CD14-positive monocyte (primary cell): ENCODE results near the gene DGKB. TPM values are rescaled to one million over a fixed set of nuclear protein-coding genes. Genes with fewer than 3 reads are reported as not detected.

ENCODE experiments used
- DNase-seq, 3 donors: peaks; one replicate each; pipeline ENCODE4 v3.0.0-alpha.2; 2011 to 2022
- H2AFZ ChIP-seq: 2 replicates; pipeline ENCODE4 v1.6.0; 2012; ENCODE audit warnings: mild to moderate bottlenecking, low read depth, low read length, inconsistent platforms; ENCODE audit not compliant: insufficient read depth, poor library complexity, severe bottlenecking
- H3K27ac ChIP-seq, 2 donors: 1 replicate in 1 of 2; 2 replicates in 1 of 2; pipeline ENCODE4 v1.5.1; 2012 to 2013; ENCODE audit warnings: low read length in 2 of 2, control low read depth in 1 of 2, inconsistent platforms in 1 of 2, low read depth in 1 of 2, mild to moderate bottlenecking in 1 of 2
- H3K27me3 ChIP-seq, 2 donors: one replicate each; pipeline versions ENCODE4 v1.6.0 to v1.6.1; 2011 to 2013; ENCODE audit warnings: low read length in 2 of 2; ENCODE audit not compliant: control insufficient read depth in 2 of 2, insufficient read depth in 2 of 2
- H3K36me3 ChIP-seq, 2 donors: replicated peaks in 1 of 2; 1 replicate in 1 of 2; 2 replicates in 1 of 2; pipeline versions ENCODE4 v1.5.1 to v1.6.1; 2012 to 2013; ENCODE audit warnings: low read length in 2 of 2, control low read depth in 1 of 2, inconsistent platforms in 1 of 2, mild to moderate bottlenecking in 1 of 2; ENCODE audit not compliant: insufficient read depth in 2 of 2, control insufficient read depth in 1 of 2
- H3K4me1 ChIP-seq, 2 donors: 1 replicate in 1 of 2; 2 replicates in 1 of 2; pipeline versions ENCODE4 v1.5.1 to v1.6.1; 2012 to 2013; ENCODE audit warnings: low read length in 2 of 2, control low read depth in 1 of 2, inconsistent platforms in 1 of 2, mild to moderate bottlenecking in 1 of 2, moderate library complexity in 1 of 2; ENCODE audit not compliant: insufficient read depth in 2 of 2, control insufficient read depth in 1 of 2
- H3K4me2 ChIP-seq: replicated peaks from 2 replicates; pipeline ENCODE3; 2012; ENCODE audit warnings: low read length, moderate library complexity, mild to moderate bottlenecking; ENCODE audit not compliant: poor library complexity, severe bottlenecking; ENCODE audit errors: extremely low read depth
- H3K4me3 ChIP-seq, 3 experiments: fragments of 200-600 bp in 1 of 3; sonication (generic) in 1 of 3; replicated peaks in 1 of 3; 1 replicate in 2 of 3; 2 replicates in 1 of 3; pipeline ENCODE4 v1.5.1; 2011 to 2013; ENCODE audit warnings: low read length in 3 of 3, mild to moderate bottlenecking in 3 of 3, control low read depth in 2 of 3, low read depth in 2 of 3, inconsistent platforms in 1 of 3, moderate library complexity in 1 of 3
- H3K79me2 ChIP-seq: 2 replicates; pipeline ENCODE4 v1.6.0; 2012; ENCODE audit warnings: mild to moderate bottlenecking, control low read depth, inconsistent platforms, low read length, moderate library complexity; ENCODE audit not compliant: insufficient read depth
- H3K9ac ChIP-seq: 2 replicates; pipeline ENCODE4 v1.6.0; 2017; ENCODE audit warnings: low read length, mild to moderate bottlenecking; ENCODE audit not compliant: insufficient read depth, poor library complexity, severe bottlenecking
- H3K9me3 ChIP-seq, 2 donors: replicated peaks in 1 of 2; 1 replicate in 1 of 2; 2 replicates in 1 of 2; pipeline versions ENCODE4 v1.5.1 to v1.6.1; 2012 to 2013; ENCODE audit warnings: low read length in 2 of 2, control low read depth in 1 of 2; ENCODE audit not compliant: control insufficient read depth in 1 of 2, insufficient read depth in 1 of 2
- H4K20me1 ChIP-seq: 2 replicates; pipeline ENCODE4 v1.6.0; 2012; ENCODE audit warnings: mild to moderate bottlenecking, low read length, control low read depth, moderate library complexity; ENCODE audit not compliant: insufficient read depth
- H3K27ac Mint-ChIP-seq, 7 donors: one replicate each; pipeline ENCODE4 v1.8.0; 2020; ENCODE audit warnings: mild to moderate bottlenecking in 7 of 7, mixed read lengths in 7 of 7, moderate library complexity in 6 of 7, inconsistent platforms in 2 of 7
- H3K27me3 Mint-ChIP-seq, 3 donors: one replicate each; pipeline ENCODE4 v1.8.0; 2021 to 2022; ENCODE audit warnings: low read depth in 3 of 3, mild to moderate bottlenecking in 3 of 3, mixed read lengths in 3 of 3, moderate library complexity in 3 of 3, inconsistent platforms in 1 of 3
- H3K36me3 Mint-ChIP-seq, 2 donors: one replicate each; pipeline ENCODE4 v1.8.0; 2020; ENCODE audit warnings: mixed read lengths in 2 of 2, inconsistent platforms in 1 of 2, mild to moderate bottlenecking in 1 of 2
- H3K4me1 Mint-ChIP-seq: one replicate; pipeline ENCODE4 v1.8.0; 2020; ENCODE audit warnings: mild to moderate bottlenecking, mixed read lengths
- H3K4me3 Mint-ChIP-seq, 2 donors: one replicate each; pipeline ENCODE4 v1.8.0; 2020; ENCODE audit warnings: mild to moderate bottlenecking in 2 of 2, mixed read lengths in 2 of 2, moderate library complexity in 1 of 2
- H3K9me3 Mint-ChIP-seq, 7 donors: one replicate each; pipeline ENCODE4 v1.8.0; 2020 to 2022; ENCODE audit warnings: mixed read lengths in 7 of 7, mild to moderate bottlenecking in 6 of 7, moderate library complexity in 6 of 7, inconsistent platforms in 2 of 7
- WGBS: methylation state at CpG from one replicate; pipeline ENCODE4 v1.1.5; 2013; ENCODE audit warnings: missing lambda C conversion rate; ENCODE audit not compliant: insufficient coverage; 5-methylcytosine and 5-hydroxymethylcytosine counted together
- intact Hi-C, 2 donors: fragments of 100-400 bp; cut with micrococcal nuclease; formaldehyde crosslinking; loops; one replicate each; pipeline versions ENCODE4 v1.15.0 to v1.15.1; 2023
- polyA plus RNA-seq, 3 donors: library from polyadenylated mRNA; depleted of rRNA in 1 of 3; unstranded in 2 of 3; stranded (reverse) in 1 of 3; fragments of 300-500 nt in 2 of 3; fragments of >200 nt in 1 of 3; fragmentation: Illumina TruSeq in 2 of 3; gene quantifications; 1 replicate in 2 of 3; 2 replicates in 1 of 3; pipeline ENCODE4 v1.2.3, GENCODE V29; 2012 to 2021
- TF ChIP-seq, protein P1 (sequence below): fragments of 200-600 bp; IDR thresholded peaks from one replicate; pipeline ENCODE4 v1.8.0; 2022; ENCODE audit warnings: antibody characterized with exemption, mild to moderate bottlenecking

The DGKB gene
- polyA plus RNA-seq, 3 donors, result not detected

DNA sequence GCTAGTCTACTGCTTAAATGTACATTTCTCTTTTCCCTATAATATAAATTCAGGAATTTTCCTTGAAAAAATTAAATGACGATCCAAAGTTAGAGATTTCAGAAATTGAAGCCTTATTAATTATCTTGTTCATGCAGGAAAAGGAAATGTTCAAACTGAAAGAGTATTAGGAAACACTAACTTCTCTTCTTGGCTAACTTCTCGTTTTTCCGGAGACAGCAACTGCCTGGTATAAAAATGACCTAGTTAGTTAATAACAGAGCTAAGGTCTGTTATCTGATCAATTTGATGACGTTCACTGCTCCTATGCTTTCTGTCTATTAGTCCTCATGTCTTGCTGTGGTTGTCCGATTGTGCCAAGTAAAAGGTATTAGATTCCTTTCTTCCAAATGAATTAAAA, 212.5 kb downstream of the DGKB start:
- H3K9me3 ChIP-seq, result no peaks in the 10 kb centered on the region
- intact Hi-C loops, result no loop called here
- peak overlapping the region; percentile 27 for H3K9ac ChIP-seq
- H3K4me3 Mint-ChIP-seq, result peak overlapping the region in 1 of 2 donors; percentile 59
- H3K4me1 ChIP-seq, result peaks cover 22 to 25% of the 10 kb centered on the region in 2 donors
- peak overlapping the region in 1 of 2 donors; percentile 57 for H3K27ac ChIP-seq
- peaks cover 0 to 4% (median 0%) of the 10 kb centered on the region in 7 donors for H3K9me3 Mint-ChIP-seq
- peak overlapping the region in 1 of 3 experiments; percentile 41 for H3K4me3 ChIP-seq
- TF ChIP-seq, protein P1, sequence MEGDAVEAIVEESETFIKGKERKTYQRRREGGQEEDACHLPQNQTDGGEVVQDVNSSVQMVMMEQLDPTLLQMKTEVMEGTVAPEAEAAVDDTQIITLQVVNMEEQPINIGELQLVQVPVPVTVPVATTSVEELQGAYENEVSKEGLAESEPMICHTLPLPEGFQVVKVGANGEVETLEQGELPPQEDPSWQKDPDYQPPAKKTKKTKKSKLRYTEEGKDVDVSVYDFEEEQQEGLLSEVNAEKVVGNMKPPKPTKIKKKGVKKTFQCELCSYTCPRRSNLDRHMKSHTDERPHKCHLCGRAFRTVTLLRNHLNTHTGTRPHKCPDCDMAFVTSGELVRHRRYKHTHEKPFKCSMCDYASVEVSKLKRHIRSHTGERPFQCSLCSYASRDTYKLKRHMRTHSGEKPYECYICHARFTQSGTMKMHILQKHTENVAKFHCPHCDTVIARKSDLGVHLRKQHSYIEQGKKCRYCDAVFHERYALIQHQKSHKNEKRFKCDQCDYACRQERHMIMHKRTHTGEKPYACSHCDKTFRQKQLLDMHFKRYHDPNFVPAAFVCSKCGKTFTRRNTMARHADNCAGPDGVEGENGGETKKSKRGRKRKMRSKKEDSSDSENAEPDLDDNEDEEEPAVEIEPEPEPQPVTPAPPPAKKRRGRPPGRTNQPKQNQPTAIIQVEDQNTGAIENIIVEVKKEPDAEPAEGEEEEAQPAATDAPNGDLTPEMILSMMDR, result no peak
- no peaks in the 10 kb centered on the region for H3K27me3 Mint-ChIP-seq
- H3K79me2 ChIP-seq, result no peaks in the 10 kb centered on the region
- H3K36me3 ChIP-seq, result no peaks in the 10 kb centered on the region
- WGBS, result no CpG with 5 or more reads among the region's 5 CpGs
- H3K27me3 ChIP-seq, result no peaks in the 10 kb centered on the region
- no peak overlapping the region for H2AFZ ChIP-seq
- H3K27ac Mint-ChIP-seq, result no peak overlapping the region
- peak overlapping the region; percentile 56 for H3K4me2 ChIP-seq
- H3K36me3 Mint-ChIP-seq, result no peaks in the 10 kb centered on the region
- peaks cover 31% of the 10 kb centered on the region for H3K4me1 Mint-ChIP-seq
- no peaks in the 10 kb centered on the region for H4K20me1 ChIP-seq
- peak in 2 of 3 donors; percentile 23 to 29 for DNase-seq

DNA sequence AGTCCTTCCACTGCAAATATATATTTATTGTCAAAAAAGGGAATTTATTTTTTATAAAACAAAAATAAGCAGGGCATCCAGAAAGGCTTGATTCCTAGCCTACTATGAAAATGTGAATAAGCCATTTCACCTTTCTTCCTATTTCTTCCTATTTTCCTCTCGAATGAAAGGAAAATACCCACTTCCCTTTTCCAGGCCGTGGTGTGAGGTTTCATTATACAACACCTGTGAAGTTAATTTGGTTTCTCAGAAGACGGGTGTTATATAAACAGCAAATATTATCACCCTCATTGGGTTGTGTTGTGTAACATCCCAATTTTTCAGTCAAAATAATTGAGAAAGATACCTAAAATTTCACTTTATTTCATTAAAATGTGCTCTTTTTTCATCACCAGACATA, 214.3 kb downstream of the DGKB start:
- no CpG with 5 or more reads among the region's 3 CpGs for WGBS
- H3K9me3 ChIP-seq, result no peaks in the 10 kb centered on the region
- H3K9me3 Mint-ChIP-seq, result peaks cover 0 to 4% (median 0%) of the 10 kb centered on the region in 7 donors
- DNase-seq, result no peak
- H3K27me3 Mint-ChIP-seq, result no peaks in the 10 kb centered on the region
- H3K27me3 ChIP-seq, result no peaks in the 10 kb centered on the region
- H2AFZ ChIP-seq, result no peak overlapping the region
- H3K4me1 ChIP-seq, result peaks cover 22 to 25% of the 10 kb centered on the region in 2 donors
- no peaks in the 10 kb centered on the region for H3K79me2 ChIP-seq
- intact Hi-C loops, result no loop called here
- H4K20me1 ChIP-seq, result no peaks in the 10 kb centered on the region
- H3K4me2 ChIP-seq, result no peak overlapping the region
- no peak overlapping the region for H3K27ac ChIP-seq
- TF ChIP-seq, protein P1, result no peak
- no peak overlapping the region for H3K4me3 ChIP-seq
- H3K36me3 Mint-ChIP-seq, result no peaks in the 10 kb centered on the region
- no peak overlapping the region for H3K4me3 Mint-ChIP-seq
- H3K36me3 ChIP-seq, result no peaks in the 10 kb centered on the region
- H3K4me1 Mint-ChIP-seq, result peaks cover 31% of the 10 kb centered on the region
- no peak overlapping the region for H3K27ac Mint-ChIP-seq
- H3K9ac ChIP-seq, result no peak overlapping the region
